Caco-2 (cell line): ENCODE data around the gene VPS37D. TPM values are rescaled to one million over a fixed set of nuclear protein-coding genes. Genes with fewer than 3 reads are reported as not detected.

ENCODE experiments used
- BruUV-seq: library from RNA; stranded (reverse); fragments of 400-500 nt; replicated peaks from 2 replicates; lab custom pipeline; 2021; lab: Mats Ljungman, UMichigan
- CTCF ChIA-PET: fragments of 300-600 bp; sonication (Branson Sonifier 250); formaldehyde crosslinking; loops from one replicate; lab custom pipeline; 2022; ENCODE audit warnings: antibody characterized with exemption; lab: Charles Lee
- POLR2A ChIA-PET: fragments of 300-600 bp; sonication (Branson Sonifier 250); formaldehyde crosslinking; loops from one replicate; lab custom pipeline; 2022; ENCODE audit warnings: antibody characterized with exemption; lab: Charles Lee
- DNase-seq, 2 experiments: peaks; one replicate each; pipeline versions ENCODE4 v3.0.0 to v3.0.0-alpha.2; 2020 to 2022
- H3K27me3 ChIP-seq: replicated peaks from 2 replicates; pipeline ENCODE4 v1.6.0; 2011; ENCODE audit warnings: low read length; ENCODE audit not compliant: control insufficient read depth, insufficient read depth
- H3K36me3 ChIP-seq: 2 replicates; pipeline ENCODE4 v1.5.1; 2011; ENCODE audit warnings: low read length; ENCODE audit not compliant: control insufficient read depth, insufficient read depth
- H3K4me1 ChIP-seq: fragments of 250-450 bp; sonication (Bioruptor Pico); 2 replicates; pipeline ENCODE4 v1.5.1; 2020; ENCODE audit warnings: mild to moderate bottlenecking
- H3K4me3 ChIP-seq: 2 replicates; pipeline ENCODE4 v1.5.1; 2011; ENCODE audit warnings: low read depth, mild to moderate bottlenecking, control low read depth, low read length
- H3K9me3 ChIP-seq: fragments of 250-450 bp; sonication (Bioruptor Pico); 2 replicates; pipeline ENCODE4 v1.5.1; 2020; ENCODE audit warnings: mild to moderate bottlenecking, moderate library complexity
- H3K27ac Mint-ChIP-seq: one replicate; pipeline ENCODE4 v1.8.0; 2022; ENCODE audit warnings: mixed read lengths; ENCODE audit not compliant: unreplicated experiment
- H3K27me3 Mint-ChIP-seq: one replicate; pipeline ENCODE4 v1.8.0; 2022; ENCODE audit warnings: mixed read lengths; ENCODE audit not compliant: insufficient read depth, unreplicated experiment
- H3K36me3 Mint-ChIP-seq: one replicate; pipeline ENCODE4 v1.8.0; 2022; ENCODE audit warnings: mild to moderate bottlenecking, mixed read lengths; ENCODE audit not compliant: insufficient read depth, unreplicated experiment
- H3K4me1 Mint-ChIP-seq: one replicate; pipeline ENCODE4 v1.8.0; 2022; ENCODE audit warnings: low read depth, mixed read lengths; ENCODE audit not compliant: unreplicated experiment
- H3K4me3 Mint-ChIP-seq: one replicate; pipeline ENCODE4 v1.8.0; 2022; ENCODE audit warnings: mild to moderate bottlenecking, moderate library complexity, mixed read lengths; ENCODE audit not compliant: unreplicated experiment
- H3K9me3 Mint-ChIP-seq: one replicate; pipeline ENCODE4 v1.8.0; 2022; ENCODE audit warnings: mixed read lengths; ENCODE audit not compliant: unreplicated experiment
- CTCF ChIP-seq, 2 experiments: fragments of 200-600 bp in 1 of 2; IDR thresholded peaks; 1 replicate in 1 of 2; 2 replicates in 1 of 2; pipeline versions ENCODE4 v1.5.1 to v1.8.0; 2011 to 2022; ENCODE audit warnings: antibody characterized with exemption in 1 of 2, control low read depth in 1 of 2, inconsistent platforms in 1 of 2, low read depth in 1 of 2, low read length in 1 of 2, mild to moderate bottlenecking in 1 of 2, moderate library complexity in 1 of 2; ENCODE audit not compliant: insufficient read depth in 1 of 2, severe bottlenecking in 1 of 2, unreplicated experiment in 1 of 2
- intact Hi-C: fragments of 100-400 bp; cut with micrococcal nuclease; formaldehyde crosslinking; loops from one replicate; pipeline ENCODE4 v1.10.0; 2022; ENCODE audit not compliant: unreplicated experiment
- total RNA-seq: library from RNA; stranded (reverse); gene quantifications from 2 replicates; pipeline ENCODE4 v1.2.3, GENCODE V29; 2022

The VPS37D gene
- total RNA-seq, 1 experiment from 2014 or later = 2.7 TPM

- POLR2A ChIA-PET = no interaction called here
- peak overlapping the region; percentile 53 for H3K4me3 ChIP-seq
- no peaks in the 10 kb centered on the region; the same call in 1 of the 2 replicates for H3K4me1 ChIP-seq
- Mint-ChIP-seq H3K4me1 (peaks cover 17% of the 10 kb centered on the region), H3K9me3 (no peaks in the 10 kb centered on the region), H3K27me3 (peaks cover 6% of the 10 kb centered on the region), H3K36me3 (no peaks in the 10 kb centered on the region), H3K27ac (peak overlapping the region; percentile 56), H3K4me3 (peak overlapping the region; percentile 79)
- no peaks in the 10 kb centered on the region for H3K27me3 ChIP-seq
- CTCF ChIA-PET = no interaction called here
- peak; percentile 84 to 85 for DNase-seq
- no peaks in the 10 kb centered on the region for H3K9me3 ChIP-seq
- no TSS peak for BruUV-seq
- intact Hi-C loops = loop anchor here (2.0 kb wide), 1 partner anchor 77 kb away; no protein-coding TSS in a partner anchor
- peak in 1 of 2 experiments; percentile 12 for TF ChIP-seq CTCF (IDR thresholded peaks at IDR 0.05; ENCODE audit: insufficient read depth in 1 of 2, low read depth in 1 of 2, low read length in 1 of 2, severe bottlenecking in 1 of 2, unreplicated experiment in 1 of 2)
- no peaks in the 10 kb centered on the region for H3K36me3 ChIP-seq
These were observed 19.7 kb upstream of the VPS37D start for GRCh38 chr7:73647725-73648592.

- ChIA-PET POLR2A (no interaction called here), CTCF (no interaction called here)
- H3K27me3 Mint-ChIP-seq = peaks cover 6% of the 10 kb centered on the region
- H3K36me3 Mint-ChIP-seq = no peaks in the 10 kb centered on the region
- BruUV-seq = no TSS peak
- Histone ChIP-seq H3K9me3 (no peaks in the 10 kb centered on the region), H3K27me3 (no peaks in the 10 kb centered on the region), H3K36me3 (no peaks in the 10 kb centered on the region), H3K4me1 (no peaks in the 10 kb centered on the region; the same call in 1 of the 2 replicates), H3K4me3 (peak overlapping the region; percentile 53)
- intact Hi-C loops = no loop called here
- peak overlapping the region; percentile 56 for H3K27ac Mint-ChIP-seq
- no peak for DNase-seq
- peaks cover 17% of the 10 kb centered on the region for H3K4me1 Mint-ChIP-seq
- H3K4me3 Mint-ChIP-seq = peak overlapping the region; percentile 79
- TF ChIP-seq CTCF (IDR thresholded peaks at IDR 0.05; ENCODE audit: insufficient read depth in 1 of 2, low read depth in 1 of 2, low read length in 1 of 2, severe bottlenecking in 1 of 2, unreplicated experiment in 1 of 2) = no peak
- H3K9me3 Mint-ChIP-seq = no peaks in the 10 kb centered on the region
These were observed 18.9 kb upstream of the VPS37D start for GRCh38 chr7:73648593-73649332.

- H3K27ac Mint-ChIP-seq = peak overlapping the region; percentile 56
- H3K9me3 Mint-ChIP-seq = no peaks in the 10 kb centered on the region
- intact Hi-C loops = no loop called here
- Histone ChIP-seq H3K4me3 (no peak overlapping the region), H3K9me3 (no peaks in the 10 kb centered on the region), H3K36me3 (no peaks in the 10 kb centered on the region), H3K27me3 (no peaks in the 10 kb centered on the region), H3K4me1 (no peaks in the 10 kb centered on the region; the same call in 1 of the 2 replicates)
- ChIA-PET CTCF (no interaction called here), POLR2A (no interaction called here)
- no peak for TF ChIP-seq CTCF (IDR thresholded peaks at IDR 0.05; ENCODE audit: insufficient read depth in 1 of 2, low read depth in 1 of 2, low read length in 1 of 2, severe bottlenecking in 1 of 2, unreplicated experiment in 1 of 2)
- H3K4me1 Mint-ChIP-seq = peaks cover 17% of the 10 kb centered on the region
- H3K27me3 Mint-ChIP-seq = peaks cover 6% of the 10 kb centered on the region
- peak overlapping the region; percentile 79 for H3K4me3 Mint-ChIP-seq
- H3K36me3 Mint-ChIP-seq = no peaks in the 10 kb centered on the region
- BruUV-seq = TSS peak; percentile 44
- DNase-seq = no peak
These were observed 18.1 kb upstream of the VPS37D start for GRCh38 chr7:73649576-73649975.
